ENCODE measurements around the gene INS. TPM values are rescaled to one million over a fixed set of nuclear protein-coding genes. Genes with fewer than 3 reads are reported as not detected.

The INS gene
- total and polyA plus RNA-seq, 10 of the 15 experiments (the other 5 are each of a cell fraction or from before 2014, with no cell fraction given) = not detected

GRCh38 chr11:2182692-2183474, 21.9 kb upstream of the INS start:
- no TSS peak for BruUV-seq (replicated peaks)
- in situ Hi-C loops (cut with MboI) = no loop called here
- 39% methylated on average over 17 of the region's 20 CpGs for WGBS (ENCODE audit: insufficient coverage, insufficient replicate concordance, low lambda C conversion rate, missing lambda C conversion rate)
- no peak for DNase-seq (ENCODE audit: low read depth, low spot score)
- ChIA-PET POLR2A (no interaction called here), CTCF (no interaction called here), RAD21 (ENCODE audit: unreplicated experiment) (no interaction called here), SMC1A (ENCODE audit: uncharacterized antibody, unreplicated experiment) (no interaction called here)
- Histone ChIP-seq H3K79me2 (ENCODE audit: control insufficient read depth, insufficient read depth, low read length) (no peaks in the 10 kb centered on the region), H3K9me3 (replicated peaks; ENCODE audit: control insufficient read depth, insufficient read depth, low read length) (no peaks in the 10 kb centered on the region), H3K9ac (ENCODE audit: control insufficient read depth, insufficient read depth, low read length) (no peak overlapping the region), H3K4me1 (ENCODE audit: control insufficient read depth, insufficient read depth, low read length) (no peaks in the 10 kb centered on the region), H2AFZ (ENCODE audit: control insufficient read depth, low read depth, low read length) (no peak overlapping the region), H3K36me3 (ENCODE audit: control insufficient read depth in 2 of 2, insufficient read depth in 2 of 2, low read length in 1 of 2) (no peaks in the 10 kb centered on the region), H3K27ac (ENCODE audit: control insufficient read depth, insufficient read depth) (no peak overlapping the region), H3K4me3 (no peak overlapping the region), H4K20me1 (ENCODE audit: control insufficient read depth, insufficient read depth) (no peaks in the 10 kb centered on the region), H3K4me2 (ENCODE audit: control insufficient read depth, insufficient read depth) (no peak overlapping the region), H3K27me3 (replicated peaks in 1 of 2; ENCODE audit: control insufficient read depth in 2 of 2, insufficient read depth in 2 of 2, low read length in 1 of 2) (no peaks in the 10 kb centered on the region)
- ATAC-seq = no peak
- intact Hi-C loops (cut with micrococcal nuclease; ENCODE audit: unreplicated experiment) = no loop called here
- FAIRE-seq = no peak
- TF ChIP-seq SREBF2 (IDR thresholded peaks at IDR 0.05; ENCODE audit: low read length) = no peak
- TF ChIP-seq PML (IDR thresholded peaks at IDR 0.05; ENCODE audit: low read length) = no peak
- TF ChIP-seq STAT1 (conservative IDR thresholded peaks at IDR 0.05) = no peak
- no peak for TF ChIP-seq ATF3 (IDR thresholded peaks at IDR 0.05; ENCODE audit: borderline replicate concordance, extremely low read depth, low read depth, low read length)
- TF ChIP-seq TCF7 (IDR thresholded peaks at IDR 0.05; ENCODE audit: borderline replicate concordance) = no peak
- TF ChIP-seq TBL1XR1 (IDR thresholded peaks at IDR 0.05; ENCODE audit: low read depth, low read length) = no peak
- TF ChIP-seq SUZ12 (IDR thresholded peaks at IDR 0.05; ENCODE audit: unreplicated experiment) = no peak
- no peak for TF ChIP-seq ZNF592 (IDR thresholded peaks at IDR 0.05)
- TF ChIP-seq, protein P1, sequence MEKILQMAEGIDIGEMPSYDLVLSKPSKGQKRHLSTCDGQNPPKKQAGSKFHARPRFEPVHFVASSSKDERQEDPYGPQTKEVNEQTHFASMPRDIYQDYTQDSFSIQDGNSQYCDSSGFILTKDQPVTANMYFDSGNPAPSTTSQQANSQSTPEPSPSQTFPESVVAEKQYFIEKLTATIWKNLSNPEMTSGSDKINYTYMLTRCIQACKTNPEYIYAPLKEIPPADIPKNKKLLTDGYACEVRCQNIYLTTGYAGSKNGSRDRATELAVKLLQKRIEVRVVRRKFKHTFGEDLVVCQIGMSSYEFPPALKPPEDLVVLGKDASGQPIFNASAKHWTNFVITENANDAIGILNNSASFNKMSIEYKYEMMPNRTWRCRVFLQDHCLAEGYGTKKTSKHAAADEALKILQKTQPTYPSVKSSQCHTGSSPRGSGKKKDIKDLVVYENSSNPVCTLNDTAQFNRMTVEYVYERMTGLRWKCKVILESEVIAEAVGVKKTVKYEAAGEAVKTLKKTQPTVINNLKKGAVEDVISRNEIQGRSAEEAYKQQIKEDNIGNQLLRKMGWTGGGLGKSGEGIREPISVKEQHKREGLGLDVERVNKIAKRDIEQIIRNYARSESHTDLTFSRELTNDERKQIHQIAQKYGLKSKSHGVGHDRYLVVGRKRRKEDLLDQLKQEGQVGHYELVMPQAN (conservative IDR thresholded peaks at IDR 0.05) = no peak
- no peak for TF ChIP-seq PRDM15 (CRISPR knock-in tag; IDR thresholded peaks at IDR 0.05)
